ENCODE measurements around the gene SNX15.

The SNX15 gene

DNA sequence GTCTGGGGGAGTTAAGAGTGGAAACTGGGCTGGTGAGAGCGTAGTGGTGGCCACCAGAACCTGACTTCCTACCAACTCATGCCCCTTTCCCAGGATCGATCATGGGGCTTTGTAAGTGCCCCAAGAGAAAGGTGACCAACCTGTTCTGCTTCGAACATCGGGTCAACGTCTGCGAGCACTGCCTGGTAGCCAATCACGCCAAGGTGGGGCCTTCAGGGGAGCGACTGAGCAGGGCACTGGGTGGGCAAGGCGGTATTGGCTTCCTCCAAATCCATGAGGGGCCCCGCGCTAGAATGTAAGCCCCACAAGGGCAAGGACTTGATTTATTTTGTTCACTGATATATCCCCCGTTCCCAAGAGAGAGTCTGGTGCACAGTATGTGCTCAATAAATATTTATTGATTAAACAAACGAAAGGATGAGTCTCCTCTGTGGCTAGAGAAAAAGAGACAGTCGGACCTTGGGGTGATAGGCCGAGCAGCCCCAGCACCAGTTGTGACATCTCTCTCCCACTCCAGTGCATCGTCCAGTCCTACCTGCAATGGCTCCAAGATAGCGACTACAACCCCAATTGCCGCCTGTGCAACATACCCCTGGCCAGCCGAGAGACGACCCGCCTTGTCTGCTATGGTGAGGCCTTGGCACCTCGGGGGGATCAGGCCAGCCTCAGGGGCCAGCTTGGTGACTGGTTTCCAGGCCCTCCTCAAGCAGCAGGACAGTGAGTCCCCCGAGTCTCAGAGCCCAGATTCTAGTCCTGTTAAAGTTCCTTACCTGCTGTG, 57.5 kb downstream of the SNX15 start:
- DNase-seq (ENCODE audit: low read depth), result no peak

DNA sequence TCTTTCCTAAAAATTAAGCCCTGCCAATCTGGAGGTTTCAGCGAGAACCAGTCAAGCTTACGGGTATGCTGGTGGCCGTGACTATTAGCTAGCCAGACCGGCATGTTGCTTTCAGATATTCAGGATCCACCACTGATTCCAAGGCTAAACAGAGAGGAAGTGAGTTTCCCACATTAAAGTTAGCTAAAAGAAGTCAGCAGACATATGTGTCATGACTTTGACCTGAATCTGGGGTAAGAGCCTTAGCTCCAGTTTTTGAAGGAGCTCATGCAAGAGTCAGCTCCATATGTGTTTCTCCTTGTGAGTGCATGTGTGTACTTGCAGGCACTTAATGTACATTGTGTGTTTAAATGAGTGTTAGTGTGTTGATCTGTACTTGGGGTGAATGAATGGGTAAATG, 58.2 kb downstream of the SNX15 start:
- DNase-seq (ENCODE audit: low read depth), result no peak

GRCh38 chr11:65086809-65087208, 59.6 kb downstream of the SNX15 start:
- DNase-seq (ENCODE audit: low read depth), result no peak

- DNase-seq (ENCODE audit: low read depth), result no peak
Measured at GRCh38 chr11:65087216-65087615, 60.0 kb downstream of the SNX15 start.

DNA sequence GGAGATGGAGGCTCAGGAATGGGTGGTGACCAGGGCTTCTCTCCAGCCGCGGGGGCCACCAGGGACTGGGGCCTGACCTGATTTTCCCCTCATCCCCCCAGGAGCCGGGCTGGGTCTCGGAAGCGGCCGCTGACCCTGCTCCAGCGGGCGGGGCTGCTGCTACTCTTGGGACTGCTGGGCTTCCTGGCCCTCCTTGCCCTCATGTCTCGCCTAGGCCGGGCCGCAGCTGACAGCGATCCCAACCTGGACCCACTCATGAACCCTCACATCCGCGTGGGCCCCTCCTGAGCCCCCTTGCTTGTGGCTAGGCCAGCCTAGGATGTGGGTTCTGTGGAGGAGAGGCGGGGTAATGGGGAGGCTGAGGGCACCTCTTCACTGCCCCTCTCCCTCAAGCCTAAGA, 60.6 kb downstream of the SNX15 start:
- DNase-seq (ENCODE audit: low read depth), result no peak

DNA sequence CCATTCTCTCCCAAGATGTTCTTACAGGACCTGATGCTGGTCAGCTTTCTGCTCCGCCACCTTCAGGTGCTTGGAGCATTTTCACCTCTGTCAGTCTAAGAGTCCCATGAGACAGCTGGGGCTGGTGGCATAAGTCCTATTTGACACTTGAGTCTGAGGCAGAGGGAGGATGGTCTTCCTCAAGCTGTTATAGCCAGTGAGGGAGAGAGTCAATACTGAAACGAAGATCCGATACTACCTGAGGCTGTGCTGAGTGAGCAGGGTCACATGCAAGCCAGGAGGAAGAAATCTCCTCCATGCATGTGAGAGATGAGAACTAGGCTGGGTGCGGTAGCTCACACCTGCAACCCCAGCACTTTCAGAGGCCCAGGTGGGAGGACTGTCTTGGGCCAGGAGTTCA, 62.4 kb downstream of the SNX15 start:
- DNase-seq (ENCODE audit: low read depth), result no peak
